Measurements from ENCODE around the gene CIB4.

Gene CIB4

GRCh38 chr2:26619521-26619951, 21.6 kb downstream of the CIB4 start:
- 0 out of 2 replicates have a peak, but pooled peaks cover 6% of the 10 kb centered on the region for H3K4me1 ChIP-seq (ENCODE audit: insufficient read depth, low read length)
- no peak overlapping the region for H3K4me3 ChIP-seq (ENCODE audit: low read length)
- H3K27me3 ChIP-seq (ENCODE audit: insufficient read depth, low read length): peaks cover 31% of the 10 kb centered on the region
- 53% methylated on average over 8 of the region's 8 CpGs for WGBS
- H3K9me3 ChIP-seq (ENCODE audit: insufficient read depth, low read depth, low read length): no peaks in the 10 kb centered on the region
- H3K36me3 ChIP-seq (ENCODE audit: insufficient read depth, low read length): no peaks in the 10 kb centered on the region
- H3K27ac ChIP-seq (ENCODE audit: low read depth, low read length): no peak overlapping the region
- H3K9ac ChIP-seq (ENCODE audit: low read depth, low read length): no peak overlapping the region

DNA sequence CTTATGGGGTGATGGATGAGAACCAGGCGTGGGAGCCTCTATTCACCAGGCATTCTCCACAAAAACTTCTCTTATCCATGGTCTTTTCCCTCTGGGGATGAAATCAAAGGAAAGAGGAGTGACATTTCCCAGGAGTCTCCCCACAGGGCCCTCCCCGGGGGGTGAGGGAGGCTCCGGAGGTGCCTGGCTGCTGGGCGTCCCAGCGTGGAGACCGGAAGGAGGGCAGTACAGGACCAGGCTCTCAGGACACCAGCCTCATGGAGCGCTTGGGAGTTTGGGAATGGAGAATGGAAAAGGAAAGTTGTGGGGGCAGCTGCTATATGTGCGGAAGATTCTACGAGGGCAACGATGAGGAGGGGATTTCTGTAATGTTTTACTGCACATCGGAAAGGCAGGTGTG, 22.1 kb downstream of the CIB4 start:
- WGBS: 85% methylated on average over 11 of the region's 11 CpGs
- no peaks in the 10 kb centered on the region for H3K9me3 ChIP-seq (ENCODE audit: insufficient read depth, low read depth, low read length)
- no peak overlapping the region for H3K9ac ChIP-seq (ENCODE audit: low read depth, low read length)
- no peak overlapping the region for H3K4me3 ChIP-seq (ENCODE audit: low read length)
- H3K27ac ChIP-seq (ENCODE audit: low read depth, low read length): no peak overlapping the region
- H3K4me1 ChIP-seq (ENCODE audit: insufficient read depth, low read length): 0 out of 2 replicates have a peak, but pooled peaks cover 6% of the 10 kb centered on the region
- peaks cover 31% of the 10 kb centered on the region for H3K27me3 ChIP-seq (ENCODE audit: insufficient read depth, low read length)
- H3K36me3 ChIP-seq (ENCODE audit: insufficient read depth, low read length): no peaks in the 10 kb centered on the region

DNA sequence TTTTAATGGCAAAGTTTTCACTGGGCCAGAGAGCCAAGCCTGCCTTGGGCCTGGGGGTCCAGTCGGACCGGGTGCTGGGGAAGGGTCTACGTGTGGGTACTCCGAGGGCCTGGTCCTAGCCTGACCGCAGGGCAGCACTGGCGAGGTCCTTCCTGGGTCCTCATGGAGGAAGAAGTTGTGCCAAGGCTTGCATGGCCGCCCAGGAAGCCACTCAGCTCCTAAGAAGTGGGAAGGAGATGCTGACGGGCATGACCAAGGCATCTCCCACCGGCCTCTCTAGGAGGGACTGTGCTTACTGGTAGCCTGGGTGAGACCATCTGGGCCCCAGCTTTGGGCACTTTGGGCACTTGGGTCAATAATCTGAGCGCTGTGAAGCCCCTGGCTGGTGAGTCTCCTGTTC, 22.6 kb downstream of the CIB4 start:
- WGBS: 94% methylated on average over 10 of the region's 10 CpGs
- Histone ChIP-seq H3K4me1 (ENCODE audit: insufficient read depth, low read length) (peaks cover 10% of the 10 kb centered on the region), H3K36me3 (ENCODE audit: insufficient read depth, low read length) (no peaks in the 10 kb centered on the region), H3K27ac (ENCODE audit: low read depth, low read length) (no peak overlapping the region), H3K27me3 (ENCODE audit: insufficient read depth, low read length) (peaks cover 31% of the 10 kb centered on the region), H3K4me3 (ENCODE audit: low read length) (no peak overlapping the region), H3K9me3 (ENCODE audit: insufficient read depth, low read depth, low read length) (no peaks in the 10 kb centered on the region), H3K9ac (ENCODE audit: low read depth, low read length) (no peak overlapping the region)

GRCh38 chr2:26617588-26618083, 23.5 kb downstream of the CIB4 start:
- H3K27me3 ChIP-seq (ENCODE audit: insufficient read depth, low read length): peaks cover 31% of the 10 kb centered on the region
- no peak overlapping the region for H3K9ac ChIP-seq (ENCODE audit: low read depth, low read length)
- no peaks in the 10 kb centered on the region for H3K36me3 ChIP-seq (ENCODE audit: insufficient read depth, low read length)
- H3K9me3 ChIP-seq (ENCODE audit: insufficient read depth, low read depth, low read length): no peaks in the 10 kb centered on the region
- no peak overlapping the region for H3K27ac ChIP-seq (ENCODE audit: low read depth, low read length)
- 63% methylated on average over 7 of the region's 7 CpGs for WGBS
- peaks cover 20% of the 10 kb centered on the region for H3K4me1 ChIP-seq (ENCODE audit: insufficient read depth, low read length)
- H3K4me3 ChIP-seq (ENCODE audit: low read length): no peak overlapping the region

DNA sequence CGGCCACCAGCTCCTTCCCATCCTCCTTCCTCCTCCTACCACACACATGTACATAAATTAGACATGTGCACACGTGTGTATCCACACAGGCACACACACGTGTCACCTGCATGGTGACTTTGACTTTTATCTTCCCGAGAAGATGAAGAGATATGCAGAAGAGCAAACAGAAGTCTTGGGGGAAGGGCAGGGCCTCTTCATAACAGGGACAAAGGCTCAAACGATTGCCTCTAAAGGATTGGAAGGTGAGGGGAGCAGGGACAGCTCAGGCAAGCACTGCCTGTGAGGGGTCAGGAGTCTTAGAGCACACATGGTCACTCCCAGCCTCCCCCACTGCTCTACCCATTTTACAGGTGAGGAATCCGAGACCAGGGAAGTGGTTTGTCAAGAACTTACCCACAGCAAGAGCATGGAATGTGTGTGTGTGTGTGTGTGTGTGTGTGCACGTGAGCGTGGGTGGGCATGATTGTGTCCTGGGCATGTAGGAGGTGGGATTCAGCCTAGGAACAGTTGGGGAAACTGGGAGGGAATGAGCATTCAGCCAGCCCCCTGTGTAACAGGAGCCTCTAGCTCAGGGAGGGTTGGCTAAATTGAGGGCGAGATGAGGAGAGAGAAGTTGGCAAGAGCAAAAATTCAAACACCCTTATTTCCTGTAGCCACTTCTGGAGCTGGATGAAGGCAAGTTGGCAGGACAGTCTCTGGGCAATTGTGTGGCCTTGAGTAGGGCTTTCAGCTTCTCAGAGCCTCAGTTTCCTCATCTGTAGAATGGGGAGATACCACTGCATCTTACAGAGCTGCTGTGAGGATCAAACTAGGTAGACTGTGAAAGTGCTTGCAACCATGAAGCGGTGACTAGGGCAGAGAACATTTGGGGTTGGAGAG, 24.2 kb downstream of the CIB4 start:
- Histone ChIP-seq H3K27me3 (ENCODE audit: insufficient read depth, low read length) (peaks cover 31% of the 10 kb centered on the region), H3K4me1 (ENCODE audit: insufficient read depth, low read length) (peaks cover 21% of the 10 kb centered on the region), H3K9me3 (ENCODE audit: insufficient read depth, low read depth, low read length) (no peaks in the 10 kb centered on the region), H3K4me3 (ENCODE audit: low read length) (no peak overlapping the region), H3K27ac (ENCODE audit: low read depth, low read length) (no peak overlapping the region), H3K9ac (ENCODE audit: low read depth, low read length) (no peak overlapping the region), H3K36me3 (ENCODE audit: insufficient read depth, low read length) (no peaks in the 10 kb centered on the region)
- WGBS: 84% methylated on average over 10 of the region's 10 CpGs

- Histone ChIP-seq H3K4me1 (ENCODE audit: insufficient read depth, low read length) (peaks cover 21% of the 10 kb centered on the region), H3K9ac (ENCODE audit: low read depth, low read length) (no peak overlapping the region), H3K9me3 (ENCODE audit: insufficient read depth, low read depth, low read length) (no peaks in the 10 kb centered on the region), H3K36me3 (ENCODE audit: insufficient read depth, low read length) (no peaks in the 10 kb centered on the region), H3K4me3 (ENCODE audit: low read length) (no peak overlapping the region), H3K27ac (ENCODE audit: low read depth, low read length) (no peak overlapping the region), H3K27me3 (ENCODE audit: insufficient read depth, low read length) (peaks cover 31% of the 10 kb centered on the region)
- WGBS: 81% methylated on average over 16 of the region's 18 CpGs
These were observed 25.1 kb downstream of the CIB4 start for GRCh38 chr2:26615860-26616705.

- Histone ChIP-seq H3K4me3 (ENCODE audit: low read length) (no peak overlapping the region), H3K27me3 (ENCODE audit: insufficient read depth, low read length) (peaks cover 28% of the 10 kb centered on the region), H3K36me3 (ENCODE audit: insufficient read depth, low read length) (no peaks in the 10 kb centered on the region), H3K9me3 (ENCODE audit: insufficient read depth, low read depth, low read length) (no peaks in the 10 kb centered on the region), H3K4me1 (ENCODE audit: insufficient read depth, low read length) (peaks cover 21% of the 10 kb centered on the region), H3K9ac (ENCODE audit: low read depth, low read length) (no peak overlapping the region), H3K27ac (ENCODE audit: low read depth, low read length) (no peak overlapping the region)
- 69% methylated on average over 10 of the region's 10 CpGs for WGBS
These were observed 25.8 kb downstream of the CIB4 start for GRCh38 chr2:26615336-26615859.

DNA sequence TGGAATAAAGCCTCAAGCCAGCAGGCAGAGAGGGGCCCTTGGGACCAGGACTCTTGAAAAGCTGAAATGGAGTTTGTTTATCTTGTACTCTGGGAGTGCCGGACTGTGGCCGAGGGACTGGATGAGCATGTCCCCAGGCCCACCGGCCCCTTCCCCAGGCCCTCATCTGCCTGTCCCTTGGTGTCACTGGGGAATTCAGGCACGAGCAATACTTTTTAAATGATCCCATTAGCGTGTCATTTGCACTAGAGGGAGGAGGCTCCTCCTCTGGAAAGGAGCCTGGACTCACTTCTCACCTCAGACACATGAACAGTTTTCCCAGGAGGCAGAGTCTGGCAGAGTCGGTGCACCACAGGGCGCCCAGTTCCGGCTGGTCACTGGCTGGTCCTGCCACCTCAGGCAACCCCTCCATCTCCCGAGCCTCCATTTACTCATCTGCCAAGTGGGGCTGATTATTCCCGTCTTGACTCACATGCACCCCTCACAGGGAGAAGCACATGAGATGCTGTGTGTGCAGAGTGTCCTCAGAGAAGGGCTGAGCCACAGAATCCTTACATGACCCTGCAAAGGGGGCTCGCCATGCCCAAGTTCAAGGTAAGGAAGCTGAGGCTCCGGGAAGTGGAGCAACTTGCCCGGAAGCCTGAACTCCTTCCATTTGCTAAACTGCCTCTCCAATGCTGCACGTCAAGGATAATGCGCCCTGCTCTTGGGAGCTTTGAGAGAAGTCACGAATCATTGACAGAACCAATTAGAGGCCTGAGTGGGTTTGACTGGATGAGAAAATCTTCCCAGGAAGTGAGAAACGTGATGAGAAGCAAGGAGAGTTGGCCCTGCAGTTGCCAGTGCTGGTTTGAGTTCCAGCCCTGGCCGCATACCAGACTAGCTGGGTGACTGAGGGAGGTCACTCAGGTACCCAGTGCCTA, 26.7 kb downstream of the CIB4 start:
- Histone ChIP-seq H3K27me3 (ENCODE audit: insufficient read depth, low read length) (peaks cover 18% of the 10 kb centered on the region), H3K36me3 (ENCODE audit: insufficient read depth, low read length) (no peaks in the 10 kb centered on the region), H3K9ac (ENCODE audit: low read depth, low read length) (no peak overlapping the region), H3K4me1 (ENCODE audit: insufficient read depth, low read length) (peaks cover 21% of the 10 kb centered on the region), H3K27ac (ENCODE audit: low read depth, low read length) (no peak overlapping the region), H3K4me3 (ENCODE audit: low read length) (no peak overlapping the region), H3K9me3 (ENCODE audit: insufficient read depth, low read depth, low read length) (no peaks in the 10 kb centered on the region)
- 87% methylated on average over 18 of the region's 18 CpGs for WGBS

- Histone ChIP-seq H3K27ac (ENCODE audit: low read depth, low read length) (no peak overlapping the region), H3K4me3 (ENCODE audit: low read length) (no peak overlapping the region), H3K27me3 (ENCODE audit: insufficient read depth, low read length) (peaks cover 9% of the 10 kb centered on the region), H3K4me1 (ENCODE audit: insufficient read depth, low read length) (peaks cover 21% of the 10 kb centered on the region), H3K9me3 (ENCODE audit: insufficient read depth, low read depth, low read length) (no peaks in the 10 kb centered on the region), H3K36me3 (ENCODE audit: insufficient read depth, low read length) (no peaks in the 10 kb centered on the region), H3K9ac (ENCODE audit: low read depth, low read length) (no peak overlapping the region)
- 61% methylated on average over 13 of the region's 13 CpGs for whole genome bisulfite sequencing
These were observed 27.6 kb downstream of the CIB4 start for GRCh38 chr2:26613241-26614215.

All from HUES64 (cell line).